ENCODE results near the gene DCTN1.
"Not testable (repeated sequence)": the region's sequence is repeated elsewhere in the genome, so short reads cannot be mapped to it uniquely, and the experiment has no call there.

Gene DCTN1

GRCh38 chr2:74424139-74424992 lies 44.3 kb upstream of the DCTN1 start:
- H3K4me3 ChIP-seq (ENCODE audit: low read depth, low read length): no peak overlapping the region
- DNase-seq (ENCODE audit: low read depth): no peak
- TF ChIP-seq CTCF (IDR thresholded peaks at IDR 0.05; ENCODE audit: low read depth, low read length): no peak
- no peak for TF ChIP-seq MAX (IDR thresholded peaks at IDR 0.05; ENCODE audit: low read depth, low read length)
- TF ChIP-seq POLR2A (IDR thresholded peaks at IDR 0.05; ENCODE audit: extremely low read depth, insufficient read length): no peak
- TF ChIP-seq MYC (IDR thresholded peaks at IDR 0.05; ENCODE audit: low read depth, low read length): no peak

GRCh38 chr2:74423231-74424095 lies 43.4 kb upstream of the DCTN1 start:
- no peak for TF ChIP-seq MYC (IDR thresholded peaks at IDR 0.05; ENCODE audit: low read depth, low read length)
- no peak for TF ChIP-seq MAX (IDR thresholded peaks at IDR 0.05; ENCODE audit: low read depth, low read length)
- TF ChIP-seq POLR2A (IDR thresholded peaks at IDR 0.05; ENCODE audit: extremely low read depth, insufficient read length): no peak
- no peak for TF ChIP-seq CTCF (IDR thresholded peaks at IDR 0.05; ENCODE audit: low read depth, low read length)
- H3K4me3 ChIP-seq (ENCODE audit: low read depth, low read length): no peak overlapping the region
- DNase-seq (ENCODE audit: low read depth): no peak

- peak within 1 kb of the TSS; percentile 78 for H3K4me3 ChIP-seq (ENCODE audit: low read depth, low read length)
- peak; percentile 96 for DNase-seq (ENCODE audit: low read depth)
- TF ChIP-seq MAX (IDR thresholded peaks at IDR 0.05; ENCODE audit: low read depth, low read length) (no peak; the same call in 1 of the 2 replicates), MYC (IDR thresholded peaks at IDR 0.05; ENCODE audit: low read depth, low read length) (peak; percentile 62; the same call in 1 of the 2 replicates), CTCF (IDR thresholded peaks at IDR 0.05; ENCODE audit: low read depth, low read length) (no peak), POLR2A (IDR thresholded peaks at IDR 0.05; ENCODE audit: extremely low read depth, insufficient read length) (peak; percentile 71)
These were observed 41.2 kb upstream of the DCTN1 start, which contains the start of the genes C2orf81 and WDR54 for GRCh38 chr2:74421221-74421870. Gene C2orf81 (minus strand): TSS chr2:74421619. CDS start chr2:74421560, 59 bp downstream. Gene WDR54 (plus strand): TSS chr2:74421730. CDS start chr2:74422154, 424 bp downstream.

- H3K4me3 ChIP-seq (ENCODE audit: low read depth, low read length): peak overlapping the region; percentile 78
- not testable (repeated sequence) for DNase-seq (ENCODE audit: low read depth)
These were observed 40.5 kb upstream of the DCTN1 start for GRCh38 chr2:74420443-74421103.

- DNase-seq (ENCODE audit: low read depth): no peak
- TF ChIP-seq MAX (IDR thresholded peaks at IDR 0.05; ENCODE audit: low read depth, low read length) (no peak), MYC (IDR thresholded peaks at IDR 0.05; ENCODE audit: low read depth, low read length) (no peak), POLR2A (IDR thresholded peaks at IDR 0.05; ENCODE audit: extremely low read depth, insufficient read length) (no peak), CTCF (IDR thresholded peaks at IDR 0.05; ENCODE audit: low read depth, low read length) (no peak)
- no peak overlapping the region for H3K4me3 ChIP-seq (ENCODE audit: low read depth, low read length)
These were observed 39.9 kb upstream of the DCTN1 start for GRCh38 chr2:74420006-74420405.
